GM19239 (cell line): ENCODE measurements around the gene ERFL.

Experiments
- DNase-seq: peaks from one replicate; pipeline ENCODE4 v3.0.0; 2011; ENCODE audit warnings: low spot score; ENCODE audit not compliant: insufficient read length
- FAIRE-seq: peaks from 2 replicates; lab custom pipeline; 2011; peaks lifted over from hg19 to GRCh38; lab: Jason Lieb, UNC

The ERFL gene

DNA sequence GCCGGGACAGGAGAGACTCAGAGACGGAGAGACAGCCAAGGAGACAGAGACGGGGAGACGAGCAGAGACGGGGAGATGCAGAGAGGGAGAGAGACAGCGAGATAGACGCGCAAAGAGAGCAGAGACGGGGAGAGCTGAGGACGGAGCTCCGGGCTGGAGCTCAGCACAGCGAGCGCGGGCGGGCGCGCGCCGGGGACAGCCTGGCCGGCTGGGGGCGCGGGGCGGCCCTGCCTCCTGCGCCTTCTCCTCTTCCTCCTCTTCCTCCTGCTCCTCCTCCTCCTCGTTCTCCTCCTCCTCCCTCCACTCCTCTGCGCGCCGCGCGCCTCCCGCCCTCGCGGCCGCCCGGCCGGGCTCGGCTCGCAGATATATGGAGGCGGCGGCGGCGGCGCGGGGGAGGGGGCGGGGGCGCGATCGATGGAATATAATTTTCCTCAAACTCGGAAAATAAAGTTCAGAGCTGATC, at the start of gene ERFL:
TSS of gene ERFL (minus strand) at position 229 of the 463 bp plus-strand sequence. CDS start 15,530 bp downstream, outside the sequence.
- no peak for FAIRE-seq
- DNase-seq = no peak

- FAIRE-seq = no peak
- DNase-seq = no peak
Measured at GRCh38 chr19:41977916-41978315, 49.7 kb upstream of the ERFL start.

DNA sequence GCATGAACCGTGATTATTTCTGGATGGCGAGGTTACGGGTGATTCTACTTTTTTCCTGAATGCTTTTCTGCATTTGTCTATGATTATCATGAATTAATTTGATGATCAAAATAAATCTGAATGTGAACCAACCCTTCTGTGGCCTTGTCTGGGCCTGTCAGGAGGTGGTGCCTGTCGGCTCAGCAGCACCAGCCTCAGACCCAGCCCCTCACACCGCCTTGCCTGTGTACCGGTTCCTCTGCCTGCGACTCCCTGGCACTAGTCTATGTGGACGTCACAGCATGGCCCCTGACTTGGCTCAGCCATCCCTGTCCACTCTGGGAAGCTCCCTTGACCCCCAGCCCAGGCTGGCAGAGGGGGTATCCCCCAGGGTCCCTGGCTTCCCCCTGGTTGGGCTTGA, 46.4 kb upstream of the ERFL start:
- FAIRE-seq (no peak), DNase-seq (no peak)

DNA sequence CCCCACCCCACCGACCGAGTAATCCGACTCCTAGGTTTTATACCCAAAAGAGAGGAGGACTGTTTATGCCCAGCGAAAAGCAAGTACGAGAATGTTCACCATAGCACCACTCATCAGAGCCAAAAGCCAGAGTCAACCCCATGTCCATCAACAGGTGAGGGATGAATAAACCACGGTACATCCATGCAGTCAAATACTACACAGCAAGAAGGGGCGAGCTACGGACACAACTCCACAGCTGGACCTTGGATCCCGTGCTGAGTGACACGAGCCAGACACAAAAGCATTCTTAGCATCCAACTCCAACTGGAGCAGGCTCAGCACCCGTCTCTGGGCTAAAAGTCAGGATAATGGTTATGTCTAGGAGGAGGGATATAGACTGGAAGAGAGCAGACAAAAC, 43.1 kb upstream of the ERFL start:
- FAIRE-seq (no peak), DNase-seq (no peak)

DNA sequence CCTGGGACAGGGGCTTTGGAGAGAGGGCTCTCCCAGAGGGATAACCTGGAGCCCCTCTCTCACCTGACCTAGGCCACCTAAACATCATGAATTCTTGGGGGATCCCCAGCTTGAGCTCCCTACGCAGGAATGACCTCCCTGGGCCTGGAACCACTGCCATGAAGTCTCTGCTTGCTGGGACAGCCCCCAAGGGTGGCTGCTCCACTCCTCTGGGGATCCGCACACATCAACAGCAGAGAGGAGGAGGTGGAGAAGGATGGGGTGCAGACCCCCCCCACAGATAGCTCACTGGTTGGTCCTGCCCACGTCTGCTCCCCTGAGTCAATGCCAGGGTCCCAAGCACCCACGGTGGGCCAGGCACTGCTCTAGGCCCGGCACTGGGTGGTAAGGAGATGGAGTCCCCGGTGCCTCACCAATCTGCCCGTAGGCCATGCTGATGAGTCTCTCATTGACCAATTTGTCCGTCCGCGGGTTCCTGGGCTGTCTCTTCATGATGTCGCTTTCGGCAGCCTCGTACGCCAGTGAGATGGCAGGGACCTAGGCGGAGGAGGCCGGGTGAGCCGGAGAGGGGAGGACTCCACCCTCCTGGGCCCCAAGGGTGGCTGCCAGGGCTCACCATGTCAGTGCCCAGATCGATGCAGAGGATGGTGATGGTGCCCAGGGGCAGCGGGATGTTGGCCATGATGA, 41.7 kb upstream of the ERFL start:
- DNase-seq (no peak), FAIRE-seq (no peak)

DNA sequence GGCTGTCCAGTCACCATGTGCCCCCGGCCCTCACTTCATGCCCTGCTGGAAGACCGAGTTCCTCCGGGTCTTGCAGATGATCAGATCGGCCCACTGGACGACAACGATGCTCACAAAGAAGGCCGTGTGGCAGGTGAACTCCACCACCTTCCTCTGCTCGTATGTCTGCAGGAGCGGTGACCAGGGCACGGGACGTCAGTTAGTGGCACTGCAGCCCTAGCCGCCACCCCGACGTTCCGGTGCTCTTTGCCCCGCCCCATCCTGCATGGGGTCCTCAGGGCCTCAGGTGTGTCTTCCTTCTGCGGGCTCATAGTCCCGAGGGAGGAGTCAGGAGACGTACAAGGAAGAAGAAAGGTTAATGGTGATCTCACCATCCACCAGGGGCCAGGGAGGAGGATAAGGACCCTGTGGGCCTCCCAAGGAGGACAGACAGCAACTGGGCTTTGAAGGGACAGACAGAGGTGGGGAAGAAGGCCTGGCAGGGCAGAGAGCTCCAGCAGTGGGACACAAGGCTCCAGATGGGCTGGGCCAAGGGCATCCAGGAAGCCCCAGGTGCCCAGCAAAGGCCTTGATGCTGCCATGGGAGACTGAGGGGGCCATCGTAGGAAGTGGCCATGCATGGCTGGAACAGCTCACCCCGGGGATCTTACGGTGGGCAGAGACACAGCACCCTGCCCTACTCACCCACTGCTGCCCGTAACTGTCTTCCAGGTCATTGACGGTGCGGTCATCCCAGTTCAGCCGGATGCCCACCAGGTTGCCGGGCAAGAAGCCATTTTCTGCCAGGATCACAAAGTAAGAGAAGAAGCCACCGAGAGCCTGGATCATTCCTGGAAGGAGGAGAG, 40.7 kb upstream of the ERFL start:
- DNase-seq (no peak), FAIRE-seq (no peak)

GRCh38 chr19:41967054-41967783, 39.0 kb upstream of the ERFL start:
- FAIRE-seq = no peak
- no peak for DNase-seq

- no peak for FAIRE-seq
- no peak for DNase-seq
Measured at GRCh38 chr19:41965106-41965505, 36.9 kb upstream of the ERFL start.

GRCh38 chr19:41960973-41961372, 32.7 kb upstream of the ERFL start:
- FAIRE-seq (no peak), DNase-seq (no peak)

- DNase-seq = peak; percentile 96
- FAIRE-seq = peak; percentile 95
Measured at GRCh38 chr19:41959056-41960053, 31.1 kb upstream of the ERFL start, which contains the start of gene RABAC1. Gene RABAC1 (minus strand): TSS chr19:41959321. CDS start chr19:41959292, 29 bp downstream.

GRCh38 chr19:41958367-41959055, 30.3 kb upstream of the ERFL start:
- FAIRE-seq = no peak
- peak; percentile 64 for DNase-seq

GRCh38 chr19:41957838-41958366, 29.7 kb upstream of the ERFL start:
- DNase-seq = peak; percentile 75
- peak; percentile 92 for FAIRE-seq

DNA sequence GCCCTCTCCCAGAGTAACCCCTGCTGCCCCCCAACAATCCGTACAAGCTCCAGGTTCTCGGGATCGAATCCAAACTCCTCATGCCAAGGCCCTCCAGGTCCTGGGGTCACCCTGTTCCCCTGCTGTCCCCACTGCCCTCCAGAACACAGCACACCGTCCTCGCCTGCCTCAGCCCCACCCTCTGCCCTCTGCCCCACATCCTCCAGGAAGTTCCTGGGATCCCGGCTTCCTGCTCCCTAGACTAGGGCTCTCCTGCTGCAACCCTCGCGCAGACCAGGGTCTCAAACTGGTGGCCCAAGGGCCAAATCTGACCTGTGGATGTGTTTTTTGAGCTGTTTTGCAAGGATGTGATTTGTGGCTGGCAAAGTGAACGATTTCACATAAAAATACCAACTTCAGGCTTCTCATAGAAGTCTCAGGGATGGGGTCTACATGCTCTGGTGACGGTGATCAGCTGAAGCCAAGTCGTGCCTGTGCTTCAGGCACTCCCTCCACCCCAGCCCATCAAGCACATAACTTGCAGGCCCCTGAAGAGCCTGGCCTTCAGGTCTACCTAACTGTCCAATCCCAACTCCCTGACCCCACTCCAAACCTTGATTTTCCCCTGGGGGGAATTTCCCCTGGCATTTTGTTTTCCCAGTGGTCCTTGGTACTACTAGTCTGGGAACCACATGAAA, 29.1 kb upstream of the ERFL start:
- FAIRE-seq (no peak), DNase-seq (no peak)

DNA sequence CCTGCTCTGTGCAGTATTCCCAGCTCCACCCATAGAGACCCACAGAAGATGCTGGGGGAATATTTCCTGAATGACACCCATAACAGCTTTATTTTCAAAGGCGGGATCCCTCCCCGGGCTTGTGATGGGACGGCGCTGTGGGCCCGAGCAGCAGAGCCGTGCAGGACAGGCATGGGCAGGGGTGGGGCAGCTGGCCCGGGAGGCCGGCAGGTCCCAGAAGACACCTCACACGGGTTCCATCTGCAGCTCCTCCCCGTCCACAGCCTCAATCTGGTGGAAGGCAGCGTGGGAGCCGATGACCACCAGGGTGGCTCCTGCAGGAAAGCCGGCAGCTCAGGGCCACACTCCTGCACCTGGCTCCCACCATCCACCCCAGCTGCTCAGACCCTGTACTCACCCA, 28.4 kb upstream of the ERFL start:
- DNase-seq (no peak), FAIRE-seq (no peak)

DNA sequence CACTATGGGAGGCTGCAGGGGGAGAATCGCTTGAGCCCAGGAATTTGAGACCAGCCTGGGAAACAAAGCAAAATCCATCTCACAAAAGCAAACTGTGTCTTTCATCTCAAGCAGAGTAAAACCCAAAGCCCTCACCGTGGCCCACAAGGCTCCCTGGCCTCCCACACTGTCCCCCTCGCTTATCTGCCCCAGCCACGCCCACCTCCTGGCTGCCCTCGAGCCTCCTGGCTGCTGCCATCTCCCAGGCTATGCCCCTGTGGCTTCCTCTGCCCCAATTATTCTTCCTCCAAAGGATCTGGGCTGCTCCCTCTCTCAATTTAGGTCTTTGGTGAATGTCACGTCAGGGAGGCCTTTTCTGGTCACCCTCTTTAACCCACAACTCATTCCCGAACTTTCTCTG, 27.3 kb upstream of the ERFL start:
- no peak for FAIRE-seq
- DNase-seq = no peak

DNA sequence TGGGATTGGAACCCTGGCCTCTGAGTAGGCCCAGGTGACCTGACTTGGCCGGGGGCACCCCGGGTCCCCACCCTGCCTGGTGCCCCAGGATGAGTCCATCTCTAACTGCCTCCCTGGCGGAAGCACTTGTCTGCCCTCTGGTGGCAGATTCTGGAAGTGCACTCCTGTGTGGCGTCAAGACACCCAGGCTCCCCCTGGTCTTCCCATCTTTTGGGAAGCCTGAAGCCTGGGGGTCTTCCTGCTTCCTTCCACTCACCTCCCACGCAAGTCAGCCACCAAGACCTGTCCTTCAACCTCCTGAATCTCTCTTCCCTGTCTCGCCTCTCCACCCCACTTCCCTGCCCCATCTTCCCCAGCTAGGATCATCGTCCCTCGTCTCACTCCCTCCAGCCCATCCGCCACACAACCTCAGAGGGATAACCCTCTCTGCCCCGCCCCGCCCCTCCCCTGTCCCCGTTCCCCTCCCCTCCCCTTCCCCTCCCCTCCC, 23.5 kb upstream of the ERFL start:
- peak; percentile 74 for DNase-seq
- peak; percentile 88 for FAIRE-seq

GRCh38 chr19:41947091-41947490, 18.8 kb upstream of the ERFL start:
- DNase-seq (no peak), FAIRE-seq (peak; percentile 62)
